NCI-H526 treated with DMSO at 0.1 percent for 48 hours (cell line): Measurements from ENCODE around the gene RAD51AP2.

Source experiments
- DNase-seq: peaks from one replicate; lab custom pipeline; 2025; lab: John Stamatoyannopoulos, UW

RAD51AP2 gene

GRCh38 chr2:17470855-17471641, 47.2 kb downstream of the RAD51AP2 start:
- peak; percentile 9 for DNase-seq

- DNase-seq = peak; percentile 61
Observed at GRCh38 chr2:17461087-17461475, 57.2 kb downstream of the RAD51AP2 start.
